ENCODE data around the gene NDUFAF8.

The NDUFAF8 gene

DNA sequence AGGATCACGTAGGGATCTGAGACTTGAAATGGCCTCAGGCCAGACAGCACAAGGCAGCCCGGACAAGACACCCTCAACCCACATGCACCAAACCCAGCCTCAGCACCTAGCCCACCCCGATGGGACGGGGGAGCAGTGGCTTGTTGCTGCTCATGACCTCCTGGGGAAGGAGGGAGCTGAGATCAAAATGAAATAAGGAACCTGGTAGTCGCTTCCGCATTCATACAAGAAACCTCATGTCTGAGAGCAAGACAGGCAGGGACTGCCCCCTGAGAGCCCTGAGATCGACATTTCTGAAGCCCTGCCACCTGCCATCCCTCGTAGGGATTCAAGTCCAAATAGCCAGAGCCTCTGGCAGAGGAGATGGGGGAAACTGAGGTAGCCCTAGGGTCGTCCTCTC, 10.7 kb upstream of the NDUFAF8 start:
- peaks cover 30% of the 10 kb centered on the region for H3K36me3 Mint-ChIP-seq (ENCODE audit: low read depth)
- no peak overlapping the region for H3K4me3 Mint-ChIP-seq
- no peaks in the 10 kb centered on the region for H3K27me3 Mint-ChIP-seq
- peak overlapping the region; percentile 7 for H3K27ac Mint-ChIP-seq
- DNase-seq = no peak
- no peaks in the 10 kb centered on the region for H3K9me3 Mint-ChIP-seq
- H3K4me1 Mint-ChIP-seq (ENCODE audit: low read depth) = peaks cover 12% of the 10 kb centered on the region

DNA sequence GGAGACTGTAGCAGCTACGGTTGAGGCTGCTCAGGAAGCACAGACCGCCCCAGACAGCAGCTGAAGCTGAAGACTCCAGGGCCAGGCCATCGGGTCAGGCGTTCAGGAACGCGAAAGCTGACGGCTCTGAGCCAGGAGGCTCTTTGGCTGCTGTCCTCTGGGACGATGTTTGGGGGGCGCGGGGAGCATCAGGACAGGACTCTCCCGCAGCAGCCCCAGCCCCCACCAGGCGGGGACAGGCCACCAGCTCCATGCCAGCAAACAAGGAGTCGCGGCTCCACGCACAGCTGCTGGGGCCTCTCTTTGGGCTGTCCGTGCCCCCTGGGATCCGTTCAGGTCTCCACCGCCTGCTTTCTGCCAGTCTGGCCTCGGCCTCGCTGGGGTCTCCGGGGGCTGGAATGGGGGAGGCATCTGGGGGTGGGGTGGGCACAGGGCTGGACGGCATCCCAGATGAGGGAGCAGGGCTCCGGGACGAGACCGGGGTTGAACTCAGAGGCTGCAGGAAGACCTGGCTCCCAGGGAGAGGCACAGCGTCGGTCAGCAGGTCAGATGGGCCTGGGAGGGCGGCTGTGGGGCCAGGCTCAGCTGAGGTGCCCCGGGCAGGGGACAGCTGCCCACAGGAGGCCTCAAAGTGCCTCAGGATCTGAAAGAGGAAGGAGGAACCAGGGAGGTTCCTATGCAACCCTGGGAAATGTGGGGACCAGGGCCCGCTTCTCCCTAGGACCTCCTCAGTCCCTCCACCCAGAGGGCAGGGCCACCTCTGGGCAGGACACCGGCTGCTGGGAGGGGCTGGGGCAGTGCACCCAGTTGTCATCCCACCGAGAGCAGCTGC, 10.1 kb upstream of the NDUFAF8 start:
- Mint-ChIP-seq H3K36me3 (ENCODE audit: low read depth) (peaks cover 30% of the 10 kb centered on the region), H3K27ac (no peak overlapping the region), H3K9me3 (no peaks in the 10 kb centered on the region), H3K4me1 (ENCODE audit: low read depth) (peaks cover 6% of the 10 kb centered on the region), H3K4me3 (no peak overlapping the region), H3K27me3 (no peaks in the 10 kb centered on the region)
- DNase-seq = no peak

DNA sequence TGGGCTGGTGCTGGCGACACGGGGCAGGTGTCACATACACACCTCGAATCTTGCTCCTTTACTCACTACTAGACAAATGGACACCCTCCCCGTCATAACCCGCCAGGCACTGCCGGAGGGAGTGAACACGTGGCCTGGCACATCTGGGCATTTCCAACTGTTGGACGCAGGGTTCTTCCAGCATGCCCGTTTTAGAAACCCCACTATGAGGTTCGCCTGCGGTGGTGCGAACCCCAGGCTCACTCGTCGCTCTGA, 9.5 kb upstream of the NDUFAF8 start:
- no peak for DNase-seq
- H3K4me3 Mint-ChIP-seq = no peak overlapping the region
- peaks cover 6% of the 10 kb centered on the region for H3K4me1 Mint-ChIP-seq (ENCODE audit: low read depth)
- H3K9me3 Mint-ChIP-seq = no peaks in the 10 kb centered on the region
- peaks cover 31% of the 10 kb centered on the region for H3K36me3 Mint-ChIP-seq (ENCODE audit: low read depth)
- H3K27ac Mint-ChIP-seq = no peak overlapping the region
- H3K27me3 Mint-ChIP-seq = no peaks in the 10 kb centered on the region

- Mint-ChIP-seq H3K27ac (no peak overlapping the region), H3K27me3 (no peaks in the 10 kb centered on the region), H3K9me3 (no peaks in the 10 kb centered on the region), H3K4me3 (no peak overlapping the region), H3K4me1 (ENCODE audit: low read depth) (peaks cover 8% of the 10 kb centered on the region), H3K36me3 (ENCODE audit: low read depth) (peaks cover 38% of the 10 kb centered on the region)
- no peak for DNase-seq
Measured at GRCh38 chr17:81230043-81230820, 8.9 kb upstream of the NDUFAF8 start.

DNA sequence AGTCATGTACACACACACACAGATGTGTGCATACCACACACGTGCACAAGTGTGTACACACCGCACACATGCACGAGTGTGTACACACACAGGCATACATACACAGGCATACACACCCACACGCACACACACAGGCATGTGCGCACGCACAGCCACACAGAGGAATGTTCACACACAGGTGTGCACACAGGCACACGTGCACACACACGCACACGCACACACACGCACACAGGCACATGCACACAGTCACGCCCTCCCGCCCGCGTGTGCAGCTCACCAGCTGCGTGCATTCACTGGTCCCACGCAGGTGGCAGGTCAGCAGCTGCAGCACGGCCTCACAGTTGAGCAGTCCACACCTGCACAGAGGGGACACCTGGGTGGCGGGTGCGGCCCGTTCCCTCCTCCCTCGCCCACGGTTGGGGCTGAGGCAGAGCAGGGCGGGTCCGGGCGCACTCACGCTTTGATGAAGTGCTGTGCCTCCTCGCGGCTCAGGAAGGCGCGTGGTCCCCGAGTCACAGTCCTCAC, 7.9 kb upstream of the NDUFAF8 start:
- H3K27ac Mint-ChIP-seq = peak overlapping the region; percentile 30
- no peak overlapping the region for H3K4me3 Mint-ChIP-seq

DNA sequence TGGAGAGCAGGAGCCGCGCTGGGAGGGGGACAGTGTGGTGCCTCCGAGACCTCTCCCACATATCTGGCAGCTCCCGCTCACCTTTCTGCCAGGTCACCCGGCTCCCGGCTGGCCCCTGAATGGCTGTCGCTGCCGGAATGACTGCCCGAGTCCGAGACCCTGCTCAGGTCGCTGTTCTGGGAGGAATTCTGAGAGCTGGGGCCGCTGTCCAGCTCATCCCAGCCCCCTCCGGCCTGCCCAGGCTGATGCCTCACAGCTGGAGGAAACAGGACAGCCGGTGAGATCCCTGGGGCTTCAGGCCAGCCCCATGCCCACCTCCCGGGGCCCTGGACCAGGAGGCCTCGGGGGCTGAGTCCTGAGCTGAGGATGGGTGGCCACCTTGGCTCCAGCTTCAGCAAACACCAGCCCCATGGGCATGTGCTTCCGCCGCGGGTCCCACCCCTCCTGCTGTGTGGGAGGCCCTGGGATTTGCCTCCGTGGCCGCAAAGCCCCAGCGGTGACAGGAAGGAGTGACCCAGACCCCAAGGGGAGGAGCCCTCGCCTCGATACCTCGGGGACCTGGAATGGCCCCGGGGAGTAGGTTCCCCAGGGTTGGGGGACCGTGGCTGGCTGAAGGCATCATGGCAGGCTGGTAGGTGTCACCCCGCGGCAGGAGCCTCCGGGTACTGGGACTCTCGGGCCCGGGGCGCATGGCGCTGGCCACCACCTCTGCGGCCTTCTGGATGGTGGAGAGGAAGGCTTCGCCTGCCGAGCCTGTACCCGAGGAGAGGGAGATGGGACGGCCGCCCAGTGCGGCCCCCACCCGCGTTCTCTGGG, 7.1 kb upstream of the NDUFAF8 start:
- H3K4me1 Mint-ChIP-seq (ENCODE audit: low read depth) = peaks cover 13% of the 10 kb centered on the region
- H3K4me3 Mint-ChIP-seq = no peak overlapping the region
- no peaks in the 10 kb centered on the region for H3K9me3 Mint-ChIP-seq
- no peak for DNase-seq
- no peak overlapping the region for H3K27ac Mint-ChIP-seq
- no peaks in the 10 kb centered on the region for H3K27me3 Mint-ChIP-seq
- peaks cover 40% of the 10 kb centered on the region for H3K36me3 Mint-ChIP-seq (ENCODE audit: low read depth)

More for the DNA sequence above, 7.9 kb upstream of the NDUFAF8 start:
- Mint-ChIP-seq H3K9me3 (no peaks in the 10 kb centered on the region), H3K36me3 (ENCODE audit: low read depth) (peaks cover 40% of the 10 kb centered on the region), H3K4me1 (ENCODE audit: low read depth) (peaks cover 11% of the 10 kb centered on the region), H3K27me3 (no peaks in the 10 kb centered on the region)
- DNase-seq = no peak

DNA sequence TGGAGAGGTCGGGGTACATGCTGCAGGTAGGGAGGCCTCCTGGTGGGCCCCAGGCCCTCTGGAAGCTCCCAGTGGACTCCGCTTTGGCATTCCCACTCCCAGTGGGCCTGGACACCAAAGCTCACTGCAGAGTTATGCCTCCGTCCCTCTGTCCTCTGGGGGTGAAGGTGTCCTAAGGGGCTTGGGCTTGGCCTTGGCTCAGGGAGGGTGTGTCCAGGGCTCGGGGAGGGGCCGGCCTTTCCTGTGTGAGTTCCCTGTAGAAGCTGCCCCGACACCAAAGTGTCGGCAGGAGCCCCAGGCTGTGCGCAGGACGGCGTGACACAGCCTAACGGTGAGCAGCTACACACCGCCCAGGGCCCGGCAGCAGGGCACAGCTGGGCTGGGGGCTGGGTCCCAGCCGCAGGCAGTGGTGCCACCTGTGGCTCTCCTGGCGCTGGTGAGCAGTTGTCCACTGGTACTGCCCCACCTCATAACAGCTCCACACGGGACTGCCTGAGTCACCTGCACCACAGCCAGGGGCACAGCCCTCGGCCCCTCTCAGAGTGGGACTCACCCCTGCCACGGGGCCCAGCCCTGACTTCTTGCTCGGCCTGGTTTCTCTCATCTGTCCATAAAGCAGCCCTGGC, 6.4 kb upstream of the NDUFAF8 start:
- peaks cover 40% of the 10 kb centered on the region for H3K36me3 Mint-ChIP-seq (ENCODE audit: low read depth)
- H3K27ac Mint-ChIP-seq = no peak overlapping the region
- no peaks in the 10 kb centered on the region for H3K27me3 Mint-ChIP-seq
- H3K4me1 Mint-ChIP-seq (ENCODE audit: low read depth) = peaks cover 17% of the 10 kb centered on the region
- no peak for DNase-seq
- no peak overlapping the region for H3K4me3 Mint-ChIP-seq
- no peaks in the 10 kb centered on the region for H3K9me3 Mint-ChIP-seq

GRCh38 chr17:81233316-81233715, 5.8 kb upstream of the NDUFAF8 start:
- Mint-ChIP-seq H3K4me3 (no peak overlapping the region), H3K4me1 (ENCODE audit: low read depth) (peaks cover 20% of the 10 kb centered on the region), H3K9me3 (no peaks in the 10 kb centered on the region), H3K36me3 (ENCODE audit: low read depth) (peaks cover 38% of the 10 kb centered on the region), H3K27ac (no peak overlapping the region), H3K27me3 (no peaks in the 10 kb centered on the region)
- no peak for DNase-seq

DNA sequence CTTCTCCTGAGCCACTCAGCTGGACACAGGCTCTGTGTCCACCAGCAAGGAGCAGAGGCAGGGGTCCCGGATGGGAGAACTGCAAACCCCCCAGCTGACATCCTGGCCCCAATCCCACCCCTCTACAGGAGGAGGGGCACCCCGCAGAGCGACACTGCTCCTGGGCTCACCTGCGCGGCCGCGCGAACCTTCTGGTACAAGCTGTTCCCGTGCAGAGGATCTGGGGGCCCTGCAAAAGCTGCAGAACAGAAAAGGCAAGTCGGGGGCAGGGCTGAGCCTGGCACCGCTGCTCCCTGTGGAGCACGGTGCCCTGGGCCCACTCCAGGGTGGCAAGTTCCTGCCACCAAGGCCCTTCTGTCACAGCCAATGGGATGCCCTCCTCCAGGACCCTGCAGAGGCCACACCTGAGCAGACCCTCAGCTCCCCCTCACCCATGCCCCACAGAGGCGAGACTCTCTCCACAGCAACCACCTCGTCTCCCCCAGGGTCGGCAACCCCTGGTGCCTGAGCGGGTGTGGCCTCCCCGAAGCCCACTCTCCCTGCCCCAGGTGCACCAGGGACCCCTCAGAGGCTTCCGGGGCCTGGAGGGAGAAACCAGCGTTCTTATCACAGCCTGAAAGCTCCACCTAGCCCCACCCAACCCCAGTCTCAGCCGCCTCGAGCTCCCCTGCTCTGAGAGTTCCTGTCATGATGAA, 5.2 kb upstream of the NDUFAF8 start:
- peaks cover 36% of the 10 kb centered on the region for H3K36me3 Mint-ChIP-seq (ENCODE audit: low read depth)
- no peak overlapping the region for H3K27ac Mint-ChIP-seq
- no peaks in the 10 kb centered on the region for H3K9me3 Mint-ChIP-seq

DNA sequence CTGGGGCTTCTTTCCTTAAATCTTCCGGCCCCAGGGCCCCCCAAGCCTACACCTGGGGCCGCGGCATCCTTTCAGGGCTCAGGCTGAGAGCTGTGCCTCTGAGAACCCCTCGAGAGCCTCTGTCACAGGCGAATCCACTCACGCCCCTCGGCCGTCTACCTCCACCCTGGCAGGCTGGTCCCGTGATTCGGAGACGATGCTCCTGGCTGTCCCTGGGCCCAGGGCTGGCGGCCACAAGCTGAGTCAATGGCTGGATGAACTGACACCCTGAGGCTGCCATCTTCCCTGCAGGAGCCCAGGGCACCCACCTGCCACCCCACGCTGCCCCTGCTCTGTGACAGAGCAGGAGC, 4.6 kb upstream of the NDUFAF8 start:
- Mint-ChIP-seq H3K27ac (no peak overlapping the region), H3K36me3 (ENCODE audit: low read depth) (peaks cover 35% of the 10 kb centered on the region), H3K9me3 (no peaks in the 10 kb centered on the region), H3K27me3 (no peaks in the 10 kb centered on the region), H3K4me1 (ENCODE audit: low read depth) (peaks cover 20% of the 10 kb centered on the region), H3K4me3 (no peak overlapping the region)
- no peak for DNase-seq

More for the DNA sequence above, 5.2 kb upstream of the NDUFAF8 start:
- no peak for DNase-seq
- peaks cover 20% of the 10 kb centered on the region for H3K4me1 Mint-ChIP-seq (ENCODE audit: low read depth)
- no peaks in the 10 kb centered on the region for H3K27me3 Mint-ChIP-seq
- no peak overlapping the region for H3K4me3 Mint-ChIP-seq

GRCh38 chr17:81234940-81235821, 3.9 kb upstream of the NDUFAF8 start:
- H3K27me3 Mint-ChIP-seq = no peaks in the 10 kb centered on the region
- no peak overlapping the region for H3K4me3 Mint-ChIP-seq
- H3K9me3 Mint-ChIP-seq = no peaks in the 10 kb centered on the region
- peaks cover 22% of the 10 kb centered on the region for H3K4me1 Mint-ChIP-seq (ENCODE audit: low read depth)
- peaks cover 35% of the 10 kb centered on the region for H3K36me3 Mint-ChIP-seq (ENCODE audit: low read depth)
- no peak overlapping the region for H3K27ac Mint-ChIP-seq
- DNase-seq = no peak

DNA sequence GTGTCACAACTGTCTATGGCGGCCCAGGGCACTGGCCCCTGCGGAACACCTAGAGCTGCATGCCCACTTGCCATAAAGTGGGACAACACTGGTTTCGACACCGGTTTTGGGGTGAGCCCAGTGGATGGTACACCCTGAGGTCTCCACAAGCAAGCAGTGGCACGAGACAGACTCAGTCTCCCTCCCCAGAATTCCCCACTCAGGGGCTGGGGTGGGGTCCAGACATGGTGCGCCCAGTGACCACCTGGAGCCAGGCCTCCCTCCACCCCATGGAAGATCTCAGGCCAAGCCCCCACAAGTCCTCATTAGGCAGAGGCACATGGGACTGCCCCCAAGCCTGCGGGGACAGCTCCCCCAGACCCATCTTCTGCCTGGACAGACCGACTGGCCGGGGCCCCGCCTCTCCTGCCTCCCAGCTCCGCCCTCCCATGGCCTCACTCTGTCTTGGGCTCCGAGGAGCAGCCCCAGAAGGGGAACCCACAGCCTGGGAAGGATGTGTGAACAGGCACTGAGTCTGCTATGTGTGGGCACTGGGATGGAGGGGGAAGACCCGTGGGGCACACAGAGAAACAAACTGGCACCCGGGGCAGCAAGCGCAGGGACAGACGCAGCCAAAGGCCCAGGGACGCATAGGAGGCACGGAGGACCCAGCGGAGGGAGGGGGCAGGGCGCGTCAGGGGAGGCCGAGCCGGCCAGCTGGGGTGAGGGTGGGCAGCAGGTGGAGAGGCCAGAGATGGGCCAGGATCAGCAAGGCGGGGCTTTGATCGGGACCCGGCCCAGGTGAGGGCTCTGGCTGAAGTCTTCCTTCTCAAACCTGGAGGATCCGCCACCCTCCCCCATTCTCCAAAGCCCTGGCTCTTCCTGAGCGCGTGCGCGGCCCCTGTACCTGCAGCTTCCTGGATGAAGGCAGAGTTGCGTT, 3.0 kb upstream of the NDUFAF8 start:
- peaks cover 35% of the 10 kb centered on the region for H3K36me3 Mint-ChIP-seq (ENCODE audit: low read depth)

More for the DNA sequence above, 3.0 kb upstream of the NDUFAF8 start:
- DNase-seq = no peak
- H3K27me3 Mint-ChIP-seq = no peaks in the 10 kb centered on the region
- peaks cover 26% of the 10 kb centered on the region for H3K4me1 Mint-ChIP-seq (ENCODE audit: low read depth)
- H3K9me3 Mint-ChIP-seq = no peaks in the 10 kb centered on the region
- H3K4me3 Mint-ChIP-seq = no peak overlapping the region
- no peak overlapping the region for H3K27ac Mint-ChIP-seq
